IPS-15b (cell line): ENCODE measurements around the gene KCNK15.

Source experiments
- H3K27me3 ChIP-seq: one replicate; pipeline ENCODE4 v1.6.1; 2013; ENCODE audit warnings: low read length; ENCODE audit not compliant: control insufficient read depth, insufficient read depth
- H3K36me3 ChIP-seq: one replicate; pipeline ENCODE4 v1.6.1; 2013; ENCODE audit warnings: low read length; ENCODE audit not compliant: control insufficient read depth, insufficient read depth
- H3K4me1 ChIP-seq: one replicate; pipeline ENCODE4 v1.6.1; 2013; ENCODE audit warnings: mild to moderate bottlenecking, low read length; ENCODE audit not compliant: control insufficient read depth, insufficient read depth
- H3K4me3 ChIP-seq: one replicate; pipeline ENCODE4 v1.5.1; 2013; ENCODE audit warnings: low read depth, low read length
- H3K9ac ChIP-seq: one replicate; pipeline ENCODE4 v1.6.1; 2013; ENCODE audit warnings: low read depth, mild to moderate bottlenecking, low read length
- H3K9me3 ChIP-seq: one replicate; pipeline ENCODE4 v1.6.1; 2013; ENCODE audit warnings: mild to moderate bottlenecking, low read length; ENCODE audit not compliant: control insufficient read depth, insufficient read depth

The KCNK15 gene

DNA sequence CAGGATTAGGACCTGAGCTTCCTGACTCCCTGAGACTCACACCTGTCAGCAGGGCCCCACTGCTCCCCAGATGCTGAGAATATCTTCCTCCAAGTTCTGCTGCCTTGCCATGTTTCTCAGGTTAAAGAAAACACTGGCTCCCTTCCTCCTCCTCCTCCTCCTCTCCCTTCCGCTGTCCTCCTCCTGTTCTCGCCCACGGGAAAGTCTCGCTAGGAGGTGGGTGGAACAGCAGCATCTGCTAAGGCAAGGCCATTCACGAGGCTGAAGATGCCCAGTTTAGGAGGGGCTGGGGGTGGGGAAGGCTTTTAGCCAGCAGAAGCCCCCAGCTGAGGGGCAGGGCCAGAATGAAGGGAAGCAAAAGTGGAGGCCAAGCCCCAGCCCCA lies 23.8 kb downstream of the KCNK15 start:
- no peak overlapping the region for H3K9ac ChIP-seq
- peaks cover 2% of the 10 kb centered on the region for H3K4me1 ChIP-seq
- H3K36me3 ChIP-seq, result no peaks in the 10 kb centered on the region
- no peaks in the 10 kb centered on the region for H3K27me3 ChIP-seq
- H3K4me3 ChIP-seq, result no peak overlapping the region
- H3K9me3 ChIP-seq, result no peaks in the 10 kb centered on the region

DNA sequence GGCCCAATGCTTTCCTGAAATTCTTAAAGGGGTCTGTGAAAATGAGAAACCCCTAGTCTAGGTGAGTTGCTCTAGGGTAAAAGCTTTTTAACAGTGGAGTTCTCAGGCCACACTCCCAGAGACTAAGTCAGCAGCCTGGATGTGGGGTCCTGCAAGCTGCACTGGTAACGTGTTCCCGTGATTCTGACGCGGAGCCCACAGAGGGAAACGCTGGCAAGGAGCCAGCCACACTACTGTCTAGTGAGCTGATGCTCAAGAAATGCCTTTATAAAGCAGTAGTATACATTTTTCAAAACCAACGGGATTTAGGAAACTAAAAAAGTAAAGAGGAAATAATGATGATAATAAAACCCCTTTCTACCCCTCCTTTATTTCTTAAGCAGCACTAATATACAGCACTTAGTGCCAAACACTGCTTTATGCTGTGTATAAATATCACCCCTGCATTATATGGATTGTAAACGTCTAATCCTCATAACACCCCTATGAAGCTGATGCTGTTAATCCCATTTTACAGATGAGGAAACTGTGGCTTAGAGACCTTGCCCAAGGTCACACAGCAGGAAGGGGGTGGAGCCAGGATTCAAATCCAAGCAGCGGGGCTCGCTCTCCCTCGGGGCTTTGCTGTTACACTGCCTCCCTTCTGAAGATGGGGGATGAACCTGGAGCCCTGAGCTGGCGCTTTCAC lies 25.0 kb downstream of the KCNK15 start:
- Histone ChIP-seq H3K27me3 (no peaks in the 10 kb centered on the region), H3K9ac (no peak overlapping the region), H3K4me1 (peaks cover 2% of the 10 kb centered on the region), H3K36me3 (no peaks in the 10 kb centered on the region), H3K9me3 (no peaks in the 10 kb centered on the region), H3K4me3 (no peak overlapping the region)

DNA sequence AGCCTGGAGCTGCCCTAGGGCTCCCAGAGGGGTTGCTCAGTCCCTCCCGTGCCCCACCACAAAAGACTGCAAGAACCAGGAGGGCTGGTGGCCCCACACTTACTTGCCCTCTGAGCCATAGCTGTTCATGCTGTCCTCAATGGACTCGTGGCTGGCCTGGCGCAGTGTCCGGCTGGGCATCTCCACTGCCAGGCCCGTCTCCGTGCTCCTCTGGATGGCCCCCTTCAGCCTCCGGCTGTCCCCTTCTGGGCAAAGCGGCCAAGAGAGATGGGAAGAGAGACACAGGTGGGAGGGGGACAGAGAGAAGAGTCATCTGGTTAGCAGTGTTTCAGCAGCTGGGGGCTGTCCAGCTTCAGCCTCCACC lies 25.5 kb downstream of the KCNK15 start:
- Histone ChIP-seq H3K36me3 (no peaks in the 10 kb centered on the region), H3K27me3 (no peaks in the 10 kb centered on the region), H3K9me3 (no peaks in the 10 kb centered on the region), H3K4me3 (no peak overlapping the region), H3K4me1 (peaks cover 2% of the 10 kb centered on the region), H3K9ac (no peak overlapping the region)

DNA sequence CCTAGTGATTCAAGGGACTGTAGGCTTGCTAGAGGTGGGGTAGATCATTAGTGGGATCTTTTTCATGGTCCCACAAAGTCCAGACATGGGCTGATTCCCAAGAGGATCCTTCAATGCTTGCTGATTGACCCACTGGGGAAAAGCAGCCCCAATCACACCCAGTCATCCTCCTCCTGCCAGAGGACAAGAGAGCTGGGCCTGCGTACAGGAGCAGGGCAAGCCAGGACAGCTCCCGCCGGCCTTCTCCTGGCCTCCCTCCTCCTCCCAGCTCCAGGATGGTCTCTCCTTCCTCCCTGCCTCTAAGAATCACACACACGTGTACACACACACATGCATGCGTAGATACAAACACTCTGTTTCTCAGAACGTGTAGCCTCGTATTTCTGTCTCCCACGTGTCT lies 27.0 kb downstream of the KCNK15 start:
- H3K9ac ChIP-seq, result peak overlapping the region; percentile 47
- H3K4me3 ChIP-seq, result no peak overlapping the region
- no peaks in the 10 kb centered on the region for H3K36me3 ChIP-seq
- no peaks in the 10 kb centered on the region for H3K9me3 ChIP-seq
- H3K27me3 ChIP-seq, result no peaks in the 10 kb centered on the region
- H3K4me1 ChIP-seq, result peaks cover 2% of the 10 kb centered on the region

DNA sequence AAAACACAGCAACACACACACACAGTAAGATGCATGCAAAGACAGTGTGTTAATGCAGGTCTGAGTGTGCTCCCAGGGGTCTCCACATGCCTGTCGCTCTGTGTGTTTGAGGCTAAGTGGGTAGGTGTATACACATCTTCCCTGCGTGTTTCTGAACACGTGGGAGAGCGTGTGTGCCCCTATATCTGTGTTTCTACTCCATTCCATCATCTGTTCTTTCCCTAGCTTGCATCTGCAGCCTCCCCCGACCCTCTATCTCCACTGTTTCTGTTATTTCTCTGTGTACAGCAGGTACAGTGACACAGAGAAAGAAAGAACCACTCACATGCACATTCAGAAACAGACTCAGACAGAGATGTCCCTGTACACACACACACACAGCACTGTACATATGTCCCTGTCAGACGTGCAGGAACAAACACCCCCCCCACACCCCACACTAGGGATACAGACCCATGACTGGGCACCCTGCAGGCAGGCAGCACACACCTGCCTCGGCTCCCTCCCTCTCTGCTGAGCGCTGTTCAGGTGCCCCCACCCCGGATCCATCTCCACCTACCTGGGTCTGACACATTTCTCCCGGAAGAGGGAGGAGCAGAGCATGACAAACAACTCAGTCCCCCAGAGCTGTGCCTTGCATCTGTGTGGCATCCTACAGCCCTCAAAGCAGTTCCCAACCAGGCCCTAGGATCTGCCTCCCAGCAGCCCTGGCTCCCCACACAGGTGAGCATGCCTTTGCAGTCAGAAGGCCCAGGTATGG lies 27.6 kb downstream of the KCNK15 start:
- Histone ChIP-seq H3K27me3 (no peaks in the 10 kb centered on the region), H3K9me3 (no peaks in the 10 kb centered on the region), H3K4me1 (peaks cover 2% of the 10 kb centered on the region)

DNA sequence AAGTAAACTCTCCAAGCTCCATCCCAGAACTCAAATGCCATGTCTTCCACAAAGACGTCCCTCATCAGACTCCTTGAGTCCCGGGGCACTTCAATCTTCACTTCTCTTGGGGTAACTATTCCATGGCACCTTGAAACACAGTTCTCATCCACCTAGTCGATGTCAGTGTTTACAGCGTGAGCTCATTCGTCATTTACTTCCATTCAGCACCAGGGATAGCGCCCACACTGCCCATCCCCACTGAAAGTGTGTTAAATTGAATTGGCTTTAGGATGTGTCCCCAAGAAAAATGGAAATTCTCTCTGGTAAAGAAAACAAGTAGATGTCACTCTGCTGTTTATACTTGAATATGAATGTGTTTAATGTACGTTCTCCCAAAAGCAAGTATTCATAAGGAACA lies 31.3 kb downstream of the KCNK15 start:
- Histone ChIP-seq H3K36me3 (no peaks in the 10 kb centered on the region), H3K4me1 (peaks cover 2% of the 10 kb centered on the region), H3K9ac (no peak overlapping the region), H3K4me3 (no peak overlapping the region), H3K9me3 (no peaks in the 10 kb centered on the region), H3K27me3 (no peaks in the 10 kb centered on the region)

More for the DNA sequence above, 27.6 kb downstream of the KCNK15 start:
- Histone ChIP-seq H3K9ac (peak overlapping the region; percentile 47), H3K4me3 (no peak overlapping the region), H3K36me3 (no peaks in the 10 kb centered on the region)

DNA sequence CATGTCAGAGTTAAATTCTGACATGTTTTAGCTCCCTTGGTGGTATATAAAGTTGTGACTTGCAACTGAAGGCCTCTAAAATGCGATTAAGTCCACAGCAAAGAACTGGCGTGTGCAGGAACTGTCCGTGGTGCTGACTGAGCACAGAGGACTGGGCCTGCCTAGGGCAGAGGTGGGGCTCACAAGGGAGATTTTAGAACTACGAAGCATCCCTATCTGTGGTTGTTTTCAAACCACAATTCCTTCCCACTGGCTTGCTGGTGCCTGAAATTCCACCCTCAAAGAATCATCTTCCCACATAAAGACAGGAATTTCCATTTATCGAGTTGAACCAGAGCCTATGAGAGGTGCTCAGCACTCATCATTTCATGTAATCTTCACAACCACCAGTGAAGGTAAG lies 34.6 kb downstream of the KCNK15 start:
- Histone ChIP-seq H3K4me3 (no peak overlapping the region), H3K9me3 (no peaks in the 10 kb centered on the region), H3K9ac (no peak overlapping the region), H3K36me3 (no peaks in the 10 kb centered on the region), H3K27me3 (no peaks in the 10 kb centered on the region), H3K4me1 (peaks cover 10% of the 10 kb centered on the region)

DNA sequence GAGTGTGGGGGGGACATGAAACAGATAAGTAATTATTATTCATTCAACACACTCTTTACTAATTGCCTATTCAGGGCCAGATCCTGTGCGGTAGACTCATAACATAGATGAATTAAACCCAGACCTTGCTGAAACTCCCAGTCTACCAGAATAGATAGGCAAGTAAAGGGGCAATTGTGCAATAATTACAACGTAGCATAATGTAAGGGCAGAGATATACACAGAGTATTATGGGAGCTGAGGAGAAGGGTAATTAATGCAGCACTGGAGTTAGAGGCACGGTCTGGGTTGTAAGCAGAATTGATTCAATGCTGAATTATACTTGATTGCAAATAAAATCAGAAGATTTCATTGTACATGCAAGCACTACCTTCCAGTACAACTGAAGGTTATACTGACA lies 35.5 kb downstream of the KCNK15 start:
- H3K27me3 ChIP-seq, result no peaks in the 10 kb centered on the region
- H3K4me1 ChIP-seq, result peaks cover 14% of the 10 kb centered on the region
- H3K9me3 ChIP-seq, result no peaks in the 10 kb centered on the region
- no peaks in the 10 kb centered on the region for H3K36me3 ChIP-seq
- no peak overlapping the region for H3K4me3 ChIP-seq
- no peak overlapping the region for H3K9ac ChIP-seq

DNA sequence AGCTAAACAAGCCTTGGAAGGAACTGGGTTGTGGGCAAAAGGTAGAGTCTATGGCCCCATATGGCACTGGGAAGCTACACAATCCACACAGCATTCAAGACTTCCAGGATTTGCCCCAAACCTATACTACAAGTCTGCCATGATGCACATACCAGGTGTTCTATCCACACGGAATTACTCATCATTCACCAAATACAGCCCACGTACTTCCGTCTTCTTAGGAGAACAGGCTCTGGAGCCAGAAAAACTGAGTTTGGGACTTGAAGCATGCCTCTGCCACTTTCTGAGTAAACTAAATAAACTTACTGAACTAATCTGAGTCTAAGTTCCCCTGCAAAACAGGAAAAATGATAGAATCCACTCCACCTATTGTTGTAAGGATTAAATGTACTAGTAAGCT lies 36.1 kb downstream of the KCNK15 start:
- H3K9me3 ChIP-seq, result no peaks in the 10 kb centered on the region
- H3K27me3 ChIP-seq, result no peaks in the 10 kb centered on the region
- no peak overlapping the region for H3K4me3 ChIP-seq
- no peaks in the 10 kb centered on the region for H3K36me3 ChIP-seq
- peaks cover 17% of the 10 kb centered on the region for H3K4me1 ChIP-seq
- no peak overlapping the region for H3K9ac ChIP-seq

DNA sequence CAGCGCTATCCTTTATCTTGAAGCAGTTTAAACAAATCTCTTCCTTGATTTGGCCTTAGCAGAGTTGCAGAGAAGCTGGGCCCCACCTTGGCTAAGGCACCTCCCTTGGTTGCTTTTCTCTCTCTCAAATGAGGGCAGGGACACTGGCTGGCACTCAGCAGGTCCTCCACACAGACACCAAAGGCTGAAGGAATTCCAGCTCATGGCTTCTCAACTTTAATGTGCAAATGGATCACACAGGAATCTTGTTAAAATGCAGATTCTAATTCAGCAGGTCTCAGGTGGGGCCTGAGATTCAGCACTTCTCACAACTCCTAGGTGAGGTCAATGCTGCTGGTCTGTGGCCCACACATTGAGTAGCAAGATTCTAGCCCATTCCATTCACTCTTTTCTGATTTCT lies 39.0 kb downstream of the KCNK15 start:
- H3K27me3 ChIP-seq, result no peaks in the 10 kb centered on the region
- H3K9me3 ChIP-seq, result no peaks in the 10 kb centered on the region

DNA sequence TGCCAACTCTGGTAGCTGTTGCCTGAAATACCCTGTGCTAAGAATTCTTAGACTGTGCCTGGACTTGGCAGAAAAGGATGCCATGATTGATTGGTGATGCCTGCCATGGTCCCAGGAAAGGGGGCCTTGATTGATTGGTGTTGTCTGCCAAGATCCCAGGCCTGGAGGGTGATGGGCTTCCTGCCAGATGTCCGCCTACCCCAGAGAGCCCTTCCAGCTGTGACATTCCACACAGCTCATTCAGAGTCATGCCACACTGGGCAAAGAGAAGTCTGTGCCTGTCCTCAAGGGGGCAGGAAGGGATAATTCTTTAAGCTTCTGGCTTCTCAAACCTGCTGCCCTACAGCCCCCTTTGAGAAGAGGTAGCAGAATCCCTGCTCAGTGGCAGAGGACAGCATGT lies 40.1 kb downstream of the KCNK15 start:
- H3K4me3 ChIP-seq, result no peak overlapping the region
- no peaks in the 10 kb centered on the region for H3K9me3 ChIP-seq
- H3K36me3 ChIP-seq, result no peaks in the 10 kb centered on the region
- H3K4me1 ChIP-seq, result peaks cover 17% of the 10 kb centered on the region
- no peak overlapping the region for H3K9ac ChIP-seq
- H3K27me3 ChIP-seq, result no peaks in the 10 kb centered on the region

More for the DNA sequence above, 39.0 kb downstream of the KCNK15 start:
- peaks cover 17% of the 10 kb centered on the region for H3K4me1 ChIP-seq
- no peak overlapping the region for H3K9ac ChIP-seq
- H3K36me3 ChIP-seq, result no peaks in the 10 kb centered on the region
- H3K4me3 ChIP-seq, result no peak overlapping the region

DNA sequence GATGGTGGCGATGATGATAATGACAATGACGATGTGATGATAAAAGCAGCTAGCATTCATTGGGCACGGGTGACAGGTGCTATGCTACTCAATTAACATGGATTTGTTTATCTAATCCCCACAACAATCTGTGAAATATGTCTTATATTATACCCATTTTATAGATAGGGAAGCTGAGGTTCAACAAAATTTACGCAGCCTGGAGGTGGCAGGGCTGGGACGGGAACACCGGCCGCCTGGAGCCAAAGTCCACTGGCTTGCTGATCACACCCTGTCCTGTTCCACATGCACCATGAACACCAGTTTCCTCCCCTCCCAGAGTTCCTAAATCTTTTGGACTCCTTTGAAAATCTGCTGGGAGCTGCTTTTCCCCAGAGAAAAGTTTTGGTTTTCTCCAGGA lies 41.6 kb downstream of the KCNK15 start:
- Histone ChIP-seq H3K27me3 (no peaks in the 10 kb centered on the region), H3K9me3 (no peaks in the 10 kb centered on the region), H3K4me1 (peaks cover 17% of the 10 kb centered on the region), H3K4me3 (no peak overlapping the region), H3K9ac (no peak overlapping the region), H3K36me3 (no peaks in the 10 kb centered on the region)
